BE2C (cell line): ENCODE measurements around the gene USP5.

Experiments used
- DNase-seq: peaks from one replicate; pipeline ENCODE4 v3.0.0-alpha.2; 2020
- H3K27me3 ChIP-seq: fragments of 250-450 bp; sonication (Bioruptor Pico); 2 replicates; pipeline ENCODE4 v1.5.1; 2020; ENCODE audit warnings: mild to moderate bottlenecking
- H3K36me3 ChIP-seq: fragments of 250-450 bp; sonication (Bioruptor Pico); 2 replicates; pipeline ENCODE4 v1.5.1; 2020; ENCODE audit warnings: mild to moderate bottlenecking
- H3K4me1 ChIP-seq: fragments of 250-450 bp; sonication (Bioruptor Pico); 2 replicates; pipeline ENCODE4 v1.5.1; 2020
- H3K4me3 ChIP-seq: 2 replicates; pipeline ENCODE4 v1.5.1; 2011; ENCODE audit warnings: low read depth, low read length
- H3K9me3 ChIP-seq: fragments of 250-450 bp; sonication (Bioruptor Pico); 2 replicates; pipeline ENCODE4 v1.5.1; 2020
- TF ChIP-seq, protein P1 (sequence below): IDR thresholded peaks from 2 replicates; pipeline ENCODE4 v1.5.1; 2012; ENCODE audit warnings: mild to moderate bottlenecking, low read depth, low read length

The USP5 gene

GRCh38 chr12:6855322-6855721 is 3.4 kb downstream of the USP5 start:
- Histone ChIP-seq H3K27me3 (no peaks in the 10 kb centered on the region), H3K4me3 (no peak overlapping the region), H3K4me1 (no peaks in the 10 kb centered on the region; the same call in 1 of the 2 replicates), H3K9me3 (no peaks in the 10 kb centered on the region), H3K36me3 (peaks cover 54% of the 10 kb centered on the region)
- TF ChIP-seq, protein P1, sequence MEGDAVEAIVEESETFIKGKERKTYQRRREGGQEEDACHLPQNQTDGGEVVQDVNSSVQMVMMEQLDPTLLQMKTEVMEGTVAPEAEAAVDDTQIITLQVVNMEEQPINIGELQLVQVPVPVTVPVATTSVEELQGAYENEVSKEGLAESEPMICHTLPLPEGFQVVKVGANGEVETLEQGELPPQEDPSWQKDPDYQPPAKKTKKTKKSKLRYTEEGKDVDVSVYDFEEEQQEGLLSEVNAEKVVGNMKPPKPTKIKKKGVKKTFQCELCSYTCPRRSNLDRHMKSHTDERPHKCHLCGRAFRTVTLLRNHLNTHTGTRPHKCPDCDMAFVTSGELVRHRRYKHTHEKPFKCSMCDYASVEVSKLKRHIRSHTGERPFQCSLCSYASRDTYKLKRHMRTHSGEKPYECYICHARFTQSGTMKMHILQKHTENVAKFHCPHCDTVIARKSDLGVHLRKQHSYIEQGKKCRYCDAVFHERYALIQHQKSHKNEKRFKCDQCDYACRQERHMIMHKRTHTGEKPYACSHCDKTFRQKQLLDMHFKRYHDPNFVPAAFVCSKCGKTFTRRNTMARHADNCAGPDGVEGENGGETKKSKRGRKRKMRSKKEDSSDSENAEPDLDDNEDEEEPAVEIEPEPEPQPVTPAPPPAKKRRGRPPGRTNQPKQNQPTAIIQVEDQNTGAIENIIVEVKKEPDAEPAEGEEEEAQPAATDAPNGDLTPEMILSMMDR = no peak
- DNase-seq = no peak

DNA sequence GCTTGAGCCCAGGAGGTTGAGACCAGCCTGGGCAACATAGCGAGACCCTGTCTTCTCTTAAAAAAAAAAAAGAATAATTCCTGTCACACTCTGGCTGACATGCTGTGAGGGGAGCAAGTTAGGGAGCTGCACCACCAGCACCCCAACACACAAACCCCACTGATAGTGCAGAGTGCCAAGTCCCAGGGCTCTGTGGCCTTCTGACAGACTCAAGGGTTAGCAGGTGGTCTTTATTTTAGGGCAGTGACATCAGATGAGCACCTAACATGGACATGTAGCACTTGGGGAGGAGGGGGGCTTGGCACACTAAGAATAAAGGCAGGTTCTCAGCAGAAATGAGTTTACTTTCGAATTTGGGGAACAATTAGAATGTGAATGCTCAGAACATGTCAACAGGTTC is 6.8 kb downstream of the USP5 start:
- H3K4me3 ChIP-seq = no peak overlapping the region
- no peaks in the 10 kb centered on the region for H3K9me3 ChIP-seq
- TF ChIP-seq, protein P1 = no peak
- no peaks in the 10 kb centered on the region for H3K4me1 ChIP-seq
- H3K27me3 ChIP-seq = no peaks in the 10 kb centered on the region
- no peak for DNase-seq
- peaks cover 77% of the 10 kb centered on the region for H3K36me3 ChIP-seq

DNA sequence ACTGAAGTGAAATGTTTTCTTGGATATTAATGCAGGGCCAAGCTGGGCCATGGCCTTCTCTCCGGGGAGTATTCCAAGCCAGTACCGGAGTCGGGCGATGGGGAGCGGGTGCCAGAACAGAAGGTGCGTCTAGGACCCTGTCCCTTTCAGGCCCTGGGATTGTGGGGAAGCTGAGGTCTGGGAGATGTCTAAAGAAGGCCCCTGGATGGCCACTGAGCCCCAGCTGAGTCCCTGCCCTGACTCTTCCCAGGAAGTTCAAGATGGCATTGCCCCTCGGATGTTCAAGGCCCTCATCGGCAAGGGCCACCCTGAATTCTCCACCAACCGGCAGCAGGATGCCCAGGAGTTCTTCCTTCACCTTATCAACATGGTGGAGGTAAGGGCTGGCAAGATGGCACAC is 8.2 kb downstream of the USP5 start:
- DNase-seq = no peak
- peaks cover 82% of the 10 kb centered on the region for H3K36me3 ChIP-seq
- no peak overlapping the region for H3K4me3 ChIP-seq
- TF ChIP-seq, protein P1 = no peak
- H3K27me3 ChIP-seq = no peaks in the 10 kb centered on the region
- no peaks in the 10 kb centered on the region for H3K9me3 ChIP-seq
- H3K4me1 ChIP-seq = no peaks in the 10 kb centered on the region

DNA sequence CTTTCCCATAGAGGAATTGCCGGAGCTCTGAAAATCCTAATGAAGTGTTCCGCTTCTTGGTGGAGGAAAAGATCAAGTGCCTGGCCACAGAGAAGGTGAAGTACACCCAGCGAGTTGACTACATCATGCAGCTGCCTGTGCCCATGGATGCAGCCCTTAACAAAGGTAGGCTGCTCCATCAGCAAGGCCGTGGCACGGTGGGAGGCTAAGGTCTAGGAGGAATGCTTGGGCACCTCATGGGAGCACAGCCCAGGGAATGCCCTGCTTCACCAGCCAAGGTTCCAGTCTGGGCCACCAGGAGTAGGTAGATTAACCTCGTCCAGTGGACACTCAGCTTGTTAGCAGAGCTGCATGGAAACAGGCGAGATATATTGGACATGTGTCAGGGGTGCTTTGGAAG is 9.0 kb downstream of the USP5 start:
- Histone ChIP-seq H3K27me3 (no peaks in the 10 kb centered on the region), H3K36me3 (peaks cover 82% of the 10 kb centered on the region), H3K4me3 (no peak overlapping the region), H3K9me3 (no peaks in the 10 kb centered on the region), H3K4me1 (no peaks in the 10 kb centered on the region)
- DNase-seq = no peak
- TF ChIP-seq, protein P1 = no peak

- H3K9me3 ChIP-seq = no peaks in the 10 kb centered on the region
- TF ChIP-seq, protein P1 = no peak
- no peak for DNase-seq
- peaks cover under 1% of the 10 kb centered on the region for H3K4me1 ChIP-seq
- no peak overlapping the region for H3K4me3 ChIP-seq
- H3K36me3 ChIP-seq = peaks cover 84% of the 10 kb centered on the region
- H3K27me3 ChIP-seq = no peaks in the 10 kb centered on the region
Observed at GRCh38 chr12:6861391-6861790, 9.4 kb downstream of the USP5 start.

GRCh38 chr12:6863033-6863432 is 11.1 kb downstream of the USP5 start:
- Histone ChIP-seq H3K36me3 (peaks cover 69% of the 10 kb centered on the region), H3K27me3 (no peaks in the 10 kb centered on the region), H3K4me3 (no peak overlapping the region), H3K4me1 (peaks cover 6% of the 10 kb centered on the region), H3K9me3 (no peaks in the 10 kb centered on the region)
- no peak for DNase-seq
- TF ChIP-seq, protein P1 = no peak
